GF-D8 (cell line): Measurements from ENCODE around the gene DNAJC30.

Experiments used
- DNase-seq: peaks from one replicate; lab custom pipeline; 2025; lab: John Stamatoyannopoulos, UW

DNAJC30 gene

GRCh38 chr7:73707045-73707631 is 23.9 kb upstream of the DNAJC30 start:
- peak; percentile 36 for DNase-seq

GRCh38 chr7:73706126-73707044 is 23.1 kb upstream of the DNAJC30 start:
- DNase-seq = no peak

DNA sequence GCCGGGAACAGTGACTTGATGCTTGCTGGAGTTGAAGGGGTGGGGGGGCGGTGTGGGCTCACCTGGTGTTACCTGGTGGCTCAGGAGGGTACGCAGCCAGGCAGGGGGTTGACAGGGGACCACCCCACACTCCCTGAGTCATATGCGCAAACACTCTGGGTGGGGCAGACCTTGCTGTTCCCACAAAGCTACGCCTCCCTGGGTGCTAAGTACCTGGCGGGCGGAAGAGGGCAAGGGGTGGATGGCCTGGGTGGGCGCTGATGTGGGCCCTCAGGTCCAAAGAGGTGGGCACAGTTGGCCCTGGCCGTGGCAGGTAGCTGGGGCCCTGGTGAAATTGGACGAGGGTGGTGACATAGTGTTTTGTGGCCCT is 22.3 kb upstream of the DNAJC30 start:
- DNase-seq = no peak

GRCh38 chr7:73704640-73705550 is 21.6 kb upstream of the DNAJC30 start:
- DNase-seq = no peak

- no peak for DNase-seq
Measured at GRCh38 chr7:73703757-73704639, 20.7 kb upstream of the DNAJC30 start.

GRCh38 chr7:73703225-73703624 is 20.0 kb upstream of the DNAJC30 start:
- no peak for DNase-seq

DNA sequence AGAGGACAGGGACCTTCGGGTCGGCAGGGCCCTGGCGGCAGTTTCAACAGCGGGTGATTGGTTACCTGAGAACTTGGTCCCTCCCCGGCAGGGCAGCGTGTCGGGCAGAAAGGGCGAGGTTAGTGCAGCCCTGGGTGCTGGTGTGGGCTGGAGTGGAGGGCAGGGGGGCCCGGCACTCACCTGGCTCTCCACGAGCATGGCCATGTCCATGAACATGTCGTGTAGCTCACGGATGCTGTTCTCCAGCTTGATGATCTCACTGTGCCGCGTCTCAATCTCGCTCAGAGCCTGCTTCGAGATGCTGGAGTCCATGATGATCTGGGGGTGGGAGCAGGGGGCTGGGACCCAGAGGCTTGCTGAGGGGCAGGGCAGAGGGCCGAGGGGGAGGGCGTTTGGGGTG is 19.4 kb upstream of the DNAJC30 start:
- no peak for DNase-seq

- DNase-seq = no peak
Measured at GRCh38 chr7:73702226-73702625, 19.0 kb upstream of the DNAJC30 start.

DNA sequence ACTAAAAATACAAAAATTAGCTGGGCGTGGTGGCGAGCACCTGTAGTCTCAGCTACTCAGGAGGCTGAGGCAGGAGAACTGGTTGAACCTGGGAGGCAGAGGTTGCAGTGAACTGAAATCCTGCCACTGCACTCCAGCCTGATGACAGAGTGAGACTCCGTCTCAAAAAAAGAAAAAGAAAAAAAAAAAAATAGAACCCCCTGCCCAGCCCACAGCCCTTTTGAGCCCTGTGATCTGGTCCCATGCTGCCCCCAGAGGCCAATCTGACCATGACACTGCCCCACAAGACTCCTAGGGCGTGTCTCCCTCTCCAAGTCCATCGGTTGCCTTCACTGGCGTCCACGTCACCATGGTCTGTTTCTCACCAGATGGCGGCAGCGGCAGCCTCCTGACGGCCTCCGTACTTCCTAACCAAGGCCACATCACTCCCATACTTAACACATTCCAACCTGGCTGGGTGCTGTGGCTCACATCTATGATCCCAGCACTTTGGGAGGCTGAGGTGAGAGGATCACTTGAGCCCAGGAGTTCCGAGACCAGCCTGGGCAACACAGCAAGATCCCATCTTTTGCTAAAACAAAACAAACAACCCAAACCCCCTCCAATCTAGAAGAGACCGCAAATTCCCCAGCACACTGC is 18.2 kb upstream of the DNAJC30 start:
- no peak for DNase-seq

GRCh38 chr7:73700581-73701134 is 17.4 kb upstream of the DNAJC30 start:
- DNase-seq = no peak

DNA sequence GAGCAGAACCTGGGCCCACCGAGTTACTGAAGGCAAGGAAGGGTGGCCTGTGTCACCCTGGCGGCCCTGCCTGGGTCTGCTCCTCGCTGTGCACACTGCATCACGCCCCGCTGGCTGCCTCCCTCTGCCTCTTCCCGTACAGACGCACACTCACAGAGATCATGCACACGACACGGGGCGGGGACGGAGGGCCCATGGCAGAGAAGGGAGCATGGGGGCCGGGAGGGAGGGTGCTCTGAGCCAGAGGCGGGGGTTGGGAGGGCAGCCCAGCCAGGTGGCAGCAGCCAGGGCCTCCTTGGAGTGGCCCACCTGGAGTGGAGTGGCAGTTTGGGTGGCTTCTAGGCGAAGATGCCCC is 16.8 kb upstream of the DNAJC30 start:
- no peak for DNase-seq

DNA sequence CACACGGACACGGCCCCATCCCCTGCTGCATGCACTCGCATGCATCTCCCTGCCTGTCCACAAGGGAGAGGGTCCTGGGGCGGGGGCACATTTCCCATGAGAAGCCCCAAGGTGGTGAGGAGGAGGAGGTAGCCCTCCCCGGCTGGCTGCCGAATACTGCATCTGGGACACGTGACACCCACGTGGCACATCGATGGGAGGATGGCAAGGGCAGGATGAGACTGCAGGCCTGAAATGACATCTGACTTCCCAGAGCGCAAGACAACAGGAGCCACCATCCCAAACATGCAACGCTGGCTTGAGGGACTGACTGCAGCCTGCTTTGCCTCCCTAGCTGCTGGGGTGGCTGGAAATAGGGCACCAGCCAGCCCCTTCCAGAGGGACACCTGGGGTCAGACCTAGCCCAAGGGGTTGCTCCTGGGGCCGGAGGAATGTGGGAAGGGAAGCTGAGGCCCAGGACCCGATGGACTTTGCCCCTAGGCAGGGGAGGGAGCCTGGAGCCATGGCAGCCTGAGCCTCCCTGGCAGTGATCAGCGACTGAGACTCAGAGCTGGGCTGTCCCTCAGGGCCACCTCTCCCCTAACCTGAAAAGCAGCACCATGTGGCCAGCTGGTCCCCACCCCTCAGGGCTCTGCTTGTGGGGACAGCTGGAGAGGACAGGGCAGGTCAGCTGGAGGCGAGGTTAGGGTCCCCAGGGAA is 16.3 kb upstream of the DNAJC30 start:
- no peak for DNase-seq

- no peak for DNase-seq
Measured at GRCh38 chr7:73698410-73698809, 15.2 kb upstream of the DNAJC30 start.

DNA sequence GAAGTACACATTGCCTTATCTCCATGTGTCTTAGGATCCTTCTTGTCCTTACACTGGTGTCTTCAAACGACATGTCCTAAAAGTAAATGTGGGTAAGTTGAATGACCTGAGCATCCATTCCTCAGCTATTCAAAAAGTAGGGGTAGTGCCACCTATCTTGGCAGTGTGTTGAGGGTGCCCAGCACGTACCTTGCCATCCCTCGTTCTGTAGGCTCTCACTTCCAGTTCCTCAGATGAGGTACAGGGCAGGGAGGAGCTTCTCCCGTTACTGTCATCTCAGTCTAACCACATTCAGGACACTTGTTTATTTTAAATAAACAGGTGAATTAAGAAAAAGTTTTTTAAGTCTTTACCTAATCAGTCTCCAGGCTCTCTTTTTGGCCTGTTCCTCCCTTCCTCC is 13.1 kb upstream of the DNAJC30 start:
- DNase-seq = no peak

DNA sequence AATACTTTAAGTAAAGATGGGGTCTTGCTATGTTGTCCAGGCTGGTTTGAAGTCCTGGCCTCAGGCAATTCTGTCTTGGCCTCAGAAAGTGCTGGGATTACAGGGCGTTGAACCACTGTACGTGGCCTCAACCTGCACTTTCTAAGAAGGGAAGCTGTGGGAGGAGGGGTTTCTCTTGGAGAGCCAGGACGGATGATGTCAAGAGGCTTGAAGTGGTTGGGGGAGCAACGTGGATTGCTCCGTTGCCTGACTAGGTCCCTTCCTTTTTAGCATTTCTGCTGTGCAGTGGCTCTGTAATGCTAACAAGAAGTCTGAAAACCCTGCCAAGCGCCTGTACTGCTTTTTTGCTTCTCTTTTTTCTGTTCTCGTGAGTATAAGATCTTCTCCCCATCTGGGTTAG is 7.4 kb upstream of the DNAJC30 start:
- DNase-seq = no peak

DNA sequence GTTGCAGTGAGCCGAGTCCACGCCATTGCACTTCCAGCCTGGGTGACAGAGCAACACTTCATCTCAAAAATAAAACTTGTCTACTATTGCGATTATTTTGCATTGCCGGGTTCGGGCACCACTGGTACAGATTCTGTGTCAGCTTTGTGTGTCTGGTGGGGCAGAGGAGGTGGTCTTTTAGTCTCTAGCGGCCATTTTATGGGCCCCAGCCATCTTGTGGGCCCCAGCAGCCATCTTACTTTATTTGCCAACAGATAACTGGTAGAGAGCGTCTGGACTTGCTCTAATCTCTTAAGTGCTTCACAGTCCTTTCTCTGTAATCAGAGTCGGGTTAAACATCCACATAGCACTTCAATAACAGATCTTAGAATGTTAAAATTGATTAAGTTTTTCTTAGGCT is 5.0 kb upstream of the DNAJC30 start:
- DNase-seq = no peak

DNA sequence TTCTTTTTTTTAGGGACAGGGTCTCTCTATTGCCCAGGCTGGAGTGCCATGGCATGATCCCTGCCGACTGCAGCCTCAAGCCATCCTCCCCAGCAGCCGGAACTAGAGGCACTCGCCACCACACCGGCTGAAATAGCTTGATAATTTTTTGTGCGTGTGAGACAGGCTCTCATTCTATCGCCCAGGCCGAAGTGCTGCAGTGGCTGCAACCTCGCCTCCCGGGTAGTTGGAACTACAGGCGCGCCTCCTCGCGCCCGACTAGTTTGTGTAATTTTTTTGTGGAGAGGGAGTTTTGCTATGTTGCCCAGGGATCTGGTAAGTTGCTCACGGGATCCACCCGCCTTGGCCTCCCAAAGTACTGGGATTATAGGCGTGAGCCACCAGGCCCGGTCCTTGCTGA is 2.1 kb upstream of the DNAJC30 start:
- no peak for DNase-seq

GRCh38 chr7:73683788-73684693 is 788 bp upstream of the DNAJC30 start:
- DNase-seq = no peak

DNA sequence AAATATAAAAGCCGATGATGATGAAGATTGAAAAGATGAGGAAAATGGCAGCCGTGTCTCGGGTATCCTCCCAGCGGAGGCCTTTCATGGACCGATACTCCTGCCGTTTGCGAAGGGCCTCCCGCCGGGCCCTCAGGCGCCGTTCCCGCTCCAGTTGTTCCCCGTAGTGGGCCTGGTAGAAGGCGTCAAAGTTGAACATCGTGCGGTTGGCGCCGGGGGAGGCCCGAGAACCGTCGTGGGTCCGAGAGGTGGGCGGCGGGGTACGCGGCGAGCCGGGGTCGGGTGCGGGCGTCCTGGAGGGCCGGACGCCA is 553 bp downstream of the DNAJC30 start:
- no peak for DNase-seq
